ENCODE data around the gene SLC25A4.
"Not testable (repeated sequence)": the region's sequence is repeated elsewhere in the genome, so short reads cannot be mapped to it uniquely, and the experiment has no call there.

SLC25A4 gene

DNA sequence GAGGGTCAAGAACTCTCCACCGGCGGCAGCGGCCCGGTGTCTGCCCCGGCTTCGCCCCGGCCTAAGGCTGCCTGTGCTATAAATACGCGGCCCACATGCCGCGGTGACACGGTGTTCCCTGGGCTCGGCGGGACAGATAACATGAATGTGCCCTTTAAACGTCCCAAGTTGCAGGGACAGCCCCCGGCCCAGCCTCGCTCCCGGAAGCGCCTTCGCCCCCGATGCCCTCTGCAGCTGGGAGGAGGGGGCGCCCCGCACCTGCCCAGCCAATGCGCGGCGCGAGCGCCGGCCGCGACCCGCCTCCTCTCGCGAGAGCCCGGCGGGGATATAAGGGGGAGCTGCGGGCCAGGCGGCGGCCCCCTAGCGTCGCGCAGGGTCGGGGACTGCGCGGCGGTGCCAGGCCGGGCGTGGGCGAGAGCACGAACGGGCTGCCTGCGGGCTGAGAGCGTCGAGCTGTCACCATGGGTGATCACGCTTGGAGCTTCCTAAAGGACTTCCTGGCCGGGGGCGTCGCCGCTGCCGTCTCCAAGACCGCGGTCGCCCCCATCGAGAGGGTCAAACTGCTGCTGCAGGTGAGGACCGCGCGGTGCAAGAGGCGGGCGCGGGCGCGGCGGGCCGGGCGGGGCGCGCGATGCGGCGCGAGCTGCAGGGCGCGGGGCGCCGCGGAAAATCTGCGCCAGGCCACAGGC is at the start of gene SLC25A4:
SLC25A4 (plus strand) TSS at position 355 of the 689 bp plus-strand sequence; CDS start at position 462, 107 bp downstream.
- peak; percentile 71 to 79 for DNase-seq (ENCODE audit: low read depth in 2 of 2)

DNA sequence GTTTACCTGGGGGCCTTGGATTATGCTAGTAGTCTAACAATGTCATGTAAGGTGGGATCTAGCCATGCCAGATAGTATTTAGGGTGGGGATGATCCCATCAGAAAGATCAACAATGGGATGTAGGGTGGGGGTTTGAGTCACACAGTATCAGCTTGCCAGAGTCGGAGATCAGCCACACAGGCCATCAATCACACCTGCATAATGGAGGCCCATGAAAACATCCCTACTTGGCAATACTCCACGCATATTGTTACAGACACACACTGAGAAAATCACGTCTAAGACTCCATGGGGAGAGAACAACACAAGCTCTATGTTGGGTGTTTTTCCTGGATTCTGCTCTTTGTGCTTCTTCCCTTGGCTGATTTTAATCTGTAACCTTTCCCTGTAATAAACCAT is 49.5 kb upstream of the SLC25A4 start:
- DNase-seq (ENCODE audit: low read depth in 2 of 2): no peak

DNA sequence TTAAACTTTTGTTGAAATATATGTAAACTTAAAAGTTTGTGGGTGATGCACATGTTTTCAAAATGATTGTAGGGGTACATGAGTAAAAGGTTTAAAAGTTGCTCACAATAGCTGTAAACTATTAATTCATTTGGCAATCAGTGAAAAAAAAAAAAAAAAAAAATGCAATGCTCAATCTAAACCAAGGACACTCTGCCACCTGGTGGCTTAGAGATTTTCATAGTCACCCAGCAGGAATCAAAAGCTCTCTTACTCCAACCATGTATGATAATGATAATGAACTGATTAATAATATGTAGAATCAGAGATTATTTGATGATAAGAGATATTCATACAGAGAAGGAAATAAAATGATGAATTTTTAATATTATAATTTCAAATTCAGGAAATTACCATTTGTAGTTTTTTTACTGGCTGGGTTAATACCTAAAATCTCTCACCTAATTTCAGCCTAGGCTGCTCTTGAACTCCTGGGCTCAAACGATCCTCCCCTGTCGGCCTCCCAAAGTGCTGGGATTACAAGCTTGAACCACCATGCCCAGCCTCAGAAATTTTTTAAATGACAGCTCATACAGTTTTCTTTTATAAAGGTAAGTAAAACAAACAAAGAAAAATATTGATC is 46.9 kb upstream of the SLC25A4 start:
- DNase-seq (ENCODE audit: low read depth in 2 of 2): peak in 1 of 2 donors; percentile 9

DNA sequence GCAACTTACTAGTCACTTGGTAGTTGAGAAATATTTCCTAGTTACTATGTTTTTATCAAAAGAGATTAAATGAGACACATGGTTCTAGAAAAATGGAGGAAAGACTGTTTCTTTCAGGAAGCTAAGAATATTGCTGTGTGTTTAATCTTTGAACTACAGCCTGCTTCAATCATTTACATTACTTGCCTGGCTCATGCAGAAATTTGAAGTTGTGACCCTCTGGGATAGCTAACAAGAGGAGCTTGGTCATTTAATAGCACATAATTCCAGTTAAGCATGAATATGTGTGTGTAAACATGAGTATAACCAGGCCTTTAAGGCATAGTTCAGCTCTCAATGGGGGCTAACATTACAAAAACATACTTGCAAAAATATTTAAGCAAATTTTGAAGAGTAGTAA is 44.6 kb upstream of the SLC25A4 start:
- DNase-seq (ENCODE audit: low read depth in 2 of 2): no peak

DNA sequence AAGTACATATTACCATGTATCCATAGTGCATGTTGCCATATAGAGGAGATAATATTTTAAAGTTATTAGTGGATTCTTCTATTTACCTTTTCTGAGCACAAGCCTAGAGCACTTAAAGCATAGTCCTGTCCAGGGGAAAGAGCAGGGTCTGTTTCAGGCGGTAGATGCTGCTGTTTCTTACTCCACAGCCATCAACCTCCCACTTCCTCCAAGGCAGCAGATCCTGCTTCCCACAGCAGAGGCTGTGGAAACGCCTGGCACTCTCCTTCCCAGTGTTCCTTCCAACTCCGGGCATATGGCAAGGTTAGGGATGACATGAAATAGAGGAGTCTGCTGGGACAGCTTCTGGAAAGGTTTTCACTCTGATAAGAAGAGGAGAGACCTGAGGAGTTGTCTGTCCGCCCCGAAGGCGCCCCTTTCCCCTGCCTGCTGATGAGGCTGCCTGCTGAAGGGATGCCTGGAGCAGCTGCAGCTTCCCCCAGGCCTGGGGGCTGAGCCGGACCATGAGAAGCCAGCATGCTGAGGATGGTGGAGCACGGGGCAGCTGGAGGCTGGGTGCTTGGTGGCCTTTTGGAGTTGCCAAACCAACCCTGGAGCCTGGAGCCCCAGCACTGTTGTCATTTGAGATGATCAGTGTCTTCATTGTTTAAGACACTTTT is 43.9 kb upstream of the SLC25A4 start:
- DNase-seq (ENCODE audit: low read depth in 2 of 2): no peak

DNA sequence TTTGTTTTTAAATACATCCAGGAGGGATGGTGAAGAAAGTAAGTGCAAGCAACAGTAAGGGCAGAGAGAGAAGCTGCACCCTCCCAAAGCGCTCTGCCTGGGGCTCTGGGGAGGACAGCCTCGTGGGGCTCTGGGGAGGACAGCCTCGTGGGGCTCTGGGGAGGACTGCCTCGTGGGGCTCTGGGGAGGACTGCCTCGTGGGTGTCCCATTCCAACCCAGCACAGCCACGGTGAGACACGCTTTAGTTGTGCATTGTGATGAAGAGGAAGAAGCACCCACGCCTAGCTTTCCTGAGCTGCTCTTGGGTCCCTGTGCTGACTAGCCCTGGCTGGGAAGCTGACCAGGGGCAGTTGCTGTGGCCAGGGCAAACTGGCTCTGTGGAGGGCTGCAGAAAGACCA is 43.1 kb upstream of the SLC25A4 start:
- DNase-seq (ENCODE audit: low read depth in 2 of 2): no peak

DNA sequence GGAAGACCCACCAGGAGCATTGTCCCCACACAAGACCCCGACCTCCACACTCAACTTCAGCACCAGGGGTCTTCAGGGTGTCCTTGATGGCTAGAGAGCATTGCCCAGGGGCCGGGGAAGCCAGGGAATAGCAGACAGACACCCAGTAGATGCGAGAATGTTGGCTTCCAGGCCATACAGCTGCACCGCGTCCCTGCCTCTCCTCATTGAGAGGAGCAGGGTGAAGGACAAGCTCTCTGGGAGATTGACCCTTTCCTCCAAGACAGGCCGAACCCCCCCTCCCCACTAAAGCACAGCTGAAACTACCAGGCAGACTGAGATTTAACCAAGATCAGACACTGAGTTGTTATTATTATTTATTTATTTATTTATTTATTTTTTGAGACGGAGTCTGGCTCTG is 42.6 kb upstream of the SLC25A4 start:
- DNase-seq (ENCODE audit: low read depth in 2 of 2): no peak

DNA sequence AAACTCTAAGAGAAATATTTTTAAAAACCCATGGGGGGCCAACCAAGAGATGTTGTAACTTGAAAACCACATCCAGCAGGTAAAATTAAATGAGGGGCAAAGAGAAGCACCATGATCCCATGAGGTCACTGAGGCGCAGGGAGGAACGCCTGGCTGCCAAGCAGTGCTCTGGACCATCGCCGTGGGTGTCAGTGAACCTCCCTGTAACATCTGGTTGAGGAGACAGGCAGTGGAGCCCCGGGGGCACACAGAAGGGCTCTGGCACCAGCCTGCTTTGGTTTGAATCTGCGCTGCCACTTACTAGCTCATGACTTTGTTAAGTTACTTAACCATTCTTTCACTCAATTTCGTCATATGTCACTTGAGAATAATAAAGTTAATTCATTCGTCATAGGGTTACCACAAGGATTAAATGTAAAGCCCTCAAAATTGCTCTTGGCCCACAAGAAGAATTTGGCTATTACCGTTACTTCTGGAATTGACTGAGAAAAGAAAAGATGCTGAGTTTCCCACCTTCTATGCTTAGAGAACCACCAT is 41.6 kb upstream of the SLC25A4 start:
- no peak for DNase-seq (ENCODE audit: low read depth in 2 of 2)

DNA sequence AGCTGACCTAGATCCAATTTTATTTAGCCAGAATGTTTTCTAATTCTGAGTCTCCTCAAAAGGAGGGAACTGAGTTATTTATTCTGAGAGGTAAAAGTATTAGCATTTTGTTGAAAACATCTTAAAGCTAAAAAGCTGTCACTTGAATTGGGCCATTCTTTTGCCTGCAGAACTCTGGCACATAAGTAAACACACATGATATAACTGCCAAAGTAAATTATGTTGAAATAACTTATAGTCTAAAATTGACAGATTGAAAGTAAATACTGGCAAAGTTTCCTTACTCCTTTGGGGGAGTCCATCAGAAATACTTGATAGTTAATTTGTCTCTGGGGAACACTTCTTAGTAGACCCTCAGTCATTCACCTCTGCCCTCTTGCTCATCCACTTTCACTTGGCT is 38.3 kb upstream of the SLC25A4 start:
- no peak for DNase-seq (ENCODE audit: low read depth in 2 of 2)

DNA sequence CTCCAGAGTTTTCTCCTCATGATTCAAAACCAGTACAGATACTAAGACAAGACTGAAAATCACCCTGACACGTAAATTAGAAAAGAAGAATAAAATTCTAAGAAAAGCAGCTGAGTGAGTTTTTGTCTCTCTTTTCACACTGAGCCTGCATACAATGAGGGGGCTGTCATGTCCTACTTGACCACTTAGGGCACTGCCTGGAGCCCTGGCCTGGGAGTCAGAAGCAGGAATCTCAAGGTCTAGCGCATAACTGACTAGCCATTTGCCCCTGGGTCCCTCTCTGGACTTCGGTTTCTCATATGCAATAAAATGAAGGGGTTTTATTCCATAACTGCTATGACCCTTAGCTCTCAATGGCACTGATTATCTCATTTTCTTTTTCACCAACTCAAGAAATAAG is 36.7 kb upstream of the SLC25A4 start:
- no peak for DNase-seq (ENCODE audit: low read depth in 2 of 2)

DNA sequence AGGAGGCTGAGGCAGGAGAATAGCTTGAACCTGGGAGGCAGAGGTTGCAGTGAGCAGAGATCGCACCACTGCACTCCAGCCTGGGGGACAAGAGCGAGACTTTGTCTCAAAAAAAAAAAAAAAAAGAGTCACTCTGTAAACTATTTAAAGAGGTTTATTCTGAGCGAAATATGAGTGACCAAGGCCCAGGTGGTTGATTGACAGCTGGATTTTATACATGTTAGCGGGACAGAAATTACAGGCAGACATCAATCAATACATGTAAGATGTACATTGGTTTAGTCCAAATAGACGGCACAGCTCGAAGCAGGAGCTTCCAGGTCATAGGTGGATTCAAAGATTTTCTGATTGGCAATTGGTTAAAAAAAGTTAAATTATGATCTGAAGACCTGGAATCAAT is 35.5 kb upstream of the SLC25A4 start:
- DNase-seq (ENCODE audit: low read depth in 2 of 2): not testable (repeated sequence)

DNA sequence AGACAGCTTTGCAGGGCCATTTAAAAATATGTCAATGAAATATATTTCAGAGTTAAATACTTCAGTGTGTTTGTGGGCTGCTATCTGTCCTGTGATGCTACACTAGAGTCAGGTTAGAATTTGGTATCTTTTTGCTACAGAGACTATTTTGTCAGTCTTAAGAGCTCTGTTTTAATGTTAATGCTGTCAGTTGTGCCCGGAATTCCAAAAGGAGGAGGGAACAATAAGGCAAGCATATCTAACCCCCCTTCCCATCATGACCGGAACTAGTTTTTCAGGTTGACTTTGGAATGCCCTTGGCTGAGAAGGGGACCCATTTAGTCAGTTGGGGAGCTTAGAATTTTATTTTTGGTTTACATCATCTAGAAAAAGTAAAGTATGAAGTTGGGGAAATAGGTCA is 34.9 kb upstream of the SLC25A4 start:
- no peak for DNase-seq (ENCODE audit: low read depth in 2 of 2)

DNA sequence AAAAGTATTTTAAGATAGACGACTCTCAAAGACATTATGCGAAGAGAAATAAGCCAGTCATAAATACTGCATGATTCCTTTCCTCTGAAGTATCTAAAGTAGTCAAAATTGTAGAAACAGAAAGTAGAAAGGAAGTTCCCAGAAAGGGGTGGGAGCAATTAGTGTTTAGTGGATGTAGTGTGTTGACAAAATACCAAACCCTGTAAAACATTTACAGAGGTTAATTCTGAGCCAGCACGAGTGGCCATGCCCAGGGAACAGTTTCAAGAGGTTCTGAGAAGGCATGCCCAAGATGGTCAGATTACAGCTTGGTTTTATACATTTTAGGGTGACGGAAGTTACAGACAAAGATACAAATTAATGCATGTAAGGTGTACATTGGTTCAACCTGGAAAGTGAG is 34.4 kb upstream of the SLC25A4 start:
- DNase-seq (ENCODE audit: low read depth in 2 of 2): no peak

DNA sequence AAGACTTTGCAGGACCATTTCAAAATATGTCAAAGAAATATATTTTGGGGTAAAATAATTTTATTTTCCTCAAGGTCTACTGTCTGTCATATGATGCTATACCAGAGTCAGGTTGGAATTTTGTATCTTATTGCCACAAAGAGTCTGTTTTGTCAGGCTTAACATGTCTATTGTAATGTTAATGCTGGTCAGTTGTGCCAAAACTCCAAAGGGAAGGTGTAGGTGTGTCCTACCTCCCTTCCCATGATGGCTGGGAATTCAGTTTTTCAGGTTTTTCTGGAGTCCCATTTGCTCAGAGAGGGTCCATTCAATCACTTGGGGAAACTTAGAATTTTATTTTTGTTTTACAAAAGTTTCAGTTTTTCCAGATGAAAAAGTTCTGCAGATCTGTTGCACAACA is 33.3 kb upstream of the SLC25A4 start:
- DNase-seq (ENCODE audit: low read depth in 2 of 2): no peak

DNA sequence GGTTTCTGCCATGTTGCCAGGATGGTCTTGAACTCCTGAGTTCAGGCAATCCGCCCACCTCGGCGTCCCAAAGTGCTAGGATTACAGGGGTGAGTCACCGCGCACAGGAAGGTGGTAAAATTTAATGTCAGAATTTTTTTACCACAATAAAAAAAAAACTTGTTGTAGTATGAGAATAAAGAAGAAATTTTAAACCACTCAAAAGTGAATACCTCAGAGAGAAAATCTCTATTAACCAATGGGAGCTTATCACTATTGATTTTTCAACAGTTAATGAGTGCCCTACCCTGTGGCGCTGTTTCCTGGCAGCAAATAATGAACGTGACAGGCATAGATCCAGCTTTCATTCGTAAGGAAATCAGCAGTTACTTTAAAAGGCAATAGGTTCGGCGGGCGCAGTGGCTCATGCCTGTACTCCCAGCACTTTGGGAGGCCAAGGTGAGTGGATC is 32.7 kb upstream of the SLC25A4 start:
- DNase-seq (ENCODE audit: low read depth in 2 of 2): no peak

DNA sequence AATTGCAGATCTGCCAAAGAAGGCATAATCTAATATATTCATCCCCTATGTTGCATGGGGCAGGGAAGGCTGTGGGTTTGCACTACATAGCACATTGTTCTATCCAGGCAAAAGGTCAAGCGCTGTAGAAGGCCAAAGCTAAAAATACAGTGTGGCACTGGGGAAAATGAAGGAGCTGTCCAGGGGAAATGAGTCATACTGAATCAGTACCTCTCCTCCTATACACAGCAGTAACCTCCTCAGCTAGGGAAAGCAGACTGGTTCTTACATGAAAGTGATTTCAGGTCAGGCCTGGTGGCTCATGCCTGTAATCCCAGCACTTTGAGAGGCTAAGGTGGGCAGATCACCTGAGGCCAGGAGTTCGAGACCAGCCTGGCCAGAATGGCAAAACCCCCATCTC is 31.0 kb upstream of the SLC25A4 start:
- no peak for DNase-seq (ENCODE audit: low read depth in 2 of 2)

DNA sequence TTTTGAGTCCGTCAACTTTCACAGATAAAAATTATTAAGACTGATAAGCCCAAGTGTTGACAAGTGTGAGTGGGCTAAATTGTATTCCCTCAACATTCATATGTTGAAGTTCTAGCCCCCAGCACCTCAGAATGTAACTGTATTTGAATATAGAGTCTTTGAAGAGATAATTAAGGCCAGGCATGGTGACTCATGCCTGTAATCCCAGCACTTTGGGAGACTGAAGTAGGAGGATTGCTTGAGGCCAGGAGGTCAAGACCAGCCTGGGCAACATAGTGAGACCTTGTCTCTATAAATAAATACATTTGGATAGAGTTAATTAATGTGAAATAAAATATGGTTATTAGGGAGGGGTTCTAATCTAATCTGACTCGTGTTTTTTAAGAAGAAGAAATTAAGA is 29.7 kb upstream of the SLC25A4 start:
- DNase-seq (ENCODE audit: low read depth in 2 of 2): no peak

DNA sequence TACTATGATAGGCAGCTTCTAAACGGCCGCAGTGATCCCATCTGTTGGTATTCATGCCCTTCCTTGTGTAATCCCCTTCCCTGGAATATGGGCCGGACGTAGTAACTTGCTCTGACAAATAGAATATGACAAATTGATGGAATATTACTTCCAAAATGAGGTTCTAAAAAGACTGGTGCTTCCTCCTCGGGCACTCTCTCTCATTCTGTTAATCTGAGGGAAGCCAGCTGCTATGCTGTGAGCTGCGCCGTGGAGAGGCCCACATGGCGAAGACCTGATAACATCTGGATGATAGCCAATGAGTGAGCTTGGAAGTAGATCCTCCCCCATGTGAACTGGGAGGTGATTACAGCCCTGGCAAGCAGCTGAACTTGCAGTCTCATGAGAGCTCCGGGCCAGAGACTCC is 27.2 kb upstream of the SLC25A4 start:
- DNase-seq (ENCODE audit: low read depth in 2 of 2): no peak

DNA sequence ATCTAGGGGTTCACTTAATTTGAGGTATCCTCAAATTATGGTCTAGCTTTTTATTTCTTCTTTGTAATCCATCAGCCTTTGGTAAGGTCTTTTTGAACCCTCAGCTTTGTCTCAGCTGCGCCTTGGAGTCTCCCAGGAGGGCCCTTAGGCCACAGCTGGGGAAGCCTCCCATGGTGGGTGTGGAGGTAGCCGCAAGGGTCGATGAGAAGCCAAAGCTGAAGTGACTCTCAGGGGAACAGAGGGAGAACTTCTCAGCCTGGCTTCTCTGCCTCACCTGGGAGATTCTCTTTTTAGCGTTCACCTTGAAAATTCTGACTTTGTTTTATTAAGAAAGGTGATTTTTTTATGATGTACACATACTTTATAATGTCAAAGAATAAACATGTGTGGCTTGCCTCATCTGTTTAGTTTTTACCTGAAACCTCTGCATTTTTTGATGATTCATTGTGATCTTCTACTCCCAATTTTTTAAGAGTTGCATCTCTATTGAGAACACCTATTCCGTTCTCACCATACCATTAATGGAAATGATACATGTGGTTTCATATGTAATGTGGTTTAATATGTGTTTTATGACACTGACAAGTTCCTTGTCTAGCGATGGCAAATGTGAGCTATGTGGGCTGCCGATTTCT is 25.6 kb upstream of the SLC25A4 start:
- no peak for DNase-seq (ENCODE audit: low read depth in 2 of 2)

DNA sequence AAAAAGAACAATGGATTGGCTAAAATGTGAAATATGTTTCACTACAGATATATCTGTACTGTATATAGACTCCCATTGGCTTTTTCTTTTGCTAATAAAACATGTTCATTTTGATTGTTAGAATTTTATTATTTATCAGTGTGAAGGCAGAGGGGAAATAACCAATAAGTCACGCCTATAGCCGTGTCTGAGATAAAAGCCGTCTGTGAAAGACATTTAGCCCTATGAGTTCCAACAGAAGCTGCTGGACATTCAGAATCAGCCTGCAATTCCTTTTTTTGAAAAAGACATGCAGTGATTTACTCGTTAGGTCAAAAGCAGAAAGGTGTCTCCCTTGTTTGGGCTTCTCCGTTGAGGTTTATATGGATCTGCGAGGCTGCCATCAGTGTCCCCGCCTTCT is 24.2 kb upstream of the SLC25A4 start:
- no peak for DNase-seq (ENCODE audit: low read depth in 2 of 2)

DNA sequence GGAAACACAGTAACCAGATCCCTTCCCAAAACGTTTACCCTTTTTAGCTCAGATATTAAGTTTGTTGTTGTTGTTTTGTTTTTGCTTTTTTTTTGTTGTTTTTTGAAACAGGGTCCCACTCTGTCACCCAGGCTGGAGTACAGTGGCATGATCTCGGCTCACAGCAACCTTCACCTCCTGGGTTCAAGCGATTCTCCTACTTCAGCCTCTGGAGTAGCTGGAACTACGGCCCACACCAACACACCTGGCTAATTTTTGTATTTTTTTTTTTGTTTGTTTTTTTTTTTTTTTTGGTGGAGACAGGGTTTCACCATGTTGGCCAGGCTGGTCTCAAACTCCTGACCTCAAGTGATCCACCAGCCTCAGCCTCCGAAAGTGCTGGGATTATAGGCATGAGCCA is 23.6 kb upstream of the SLC25A4 start:
- not testable (repeated sequence) for DNase-seq (ENCODE audit: low read depth in 2 of 2)

DNA sequence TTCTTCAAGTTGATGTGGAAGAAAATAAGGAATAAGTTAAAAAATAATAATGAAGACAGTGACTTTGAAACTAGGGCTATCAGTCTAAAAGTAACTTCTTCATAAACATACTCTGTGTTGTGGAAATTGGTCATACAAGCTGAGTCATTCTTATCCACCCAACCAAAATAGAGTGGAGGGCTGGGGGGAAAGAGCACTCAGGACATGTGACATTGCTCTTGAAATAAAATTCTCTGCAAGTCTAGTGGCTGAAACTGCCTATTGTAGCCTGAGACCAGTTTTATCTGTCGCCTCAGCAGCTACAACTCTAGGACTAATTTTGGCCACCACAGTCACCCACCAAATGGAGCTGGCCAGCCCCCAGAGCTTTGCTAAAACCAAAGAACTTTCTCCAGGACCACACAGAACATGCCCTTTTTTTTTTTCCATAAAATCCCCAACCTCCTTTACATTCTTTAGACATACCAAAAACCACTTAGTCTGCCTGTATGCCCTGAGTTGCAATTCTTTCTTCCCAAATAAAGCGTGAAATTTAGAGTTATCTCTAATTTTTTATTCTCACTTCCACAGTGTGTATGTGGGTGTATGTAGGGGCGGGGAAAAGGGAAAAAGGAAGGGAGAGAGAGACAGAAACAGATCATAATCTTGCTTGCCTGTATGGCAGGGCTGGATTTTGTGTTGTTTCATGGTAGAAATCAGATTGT is 23.0 kb upstream of the SLC25A4 start:
- no peak for DNase-seq (ENCODE audit: low read depth in 2 of 2)
